IMR-90 (cell line): ENCODE measurements around the gene AUNIP. TPM values are rescaled to one million over a fixed set of nuclear protein-coding genes. Genes with fewer than 3 reads are reported as not detected.

ENCODE experiments used
- ATAC-seq: fragments of 200-7000 bp; cut with Tn5 transposase; 2 replicates; pipeline ENCODE4 v1.9.1; 2020; ENCODE audit warnings: low read depth, mild to moderate bottlenecking, moderate library complexity
- BruUV-seq: library from RNA; stranded (reverse); fragments of 400-500 nt; replicated peaks from 2 replicates; lab custom pipeline; 2021; lab: Mats Ljungman, UMichigan
- CTCF ChIA-PET: fragments of 300-600 bp; formaldehyde crosslinking; extraction: SDS; loops from one replicate; lab custom pipeline; 2021; ENCODE audit warnings: antibody characterized with exemption; lab: Yijun Ruan, JAX
- POLR2A ChIA-PET: fragments of 300-600 bp; sonication (Branson Sonifier 250); formaldehyde crosslinking; loops from one replicate; lab custom pipeline; 2022; ENCODE audit warnings: antibody characterized with exemption; ENCODE audit not compliant: unreplicated experiment; lab: Charles Lee
- DNase-seq: peaks from one replicate; pipeline ENCODE4 v3.0.0; 2013
- H2AFZ ChIP-seq: replicated peaks from 2 replicates; pipeline ENCODE3; 2013; ENCODE audit warnings: low read length, mild to moderate bottlenecking; ENCODE audit not compliant: poor library complexity
- H2AK5ac ChIP-seq: 2 replicates; pipeline ENCODE4 v1.6.1; 2013; ENCODE audit warnings: low read depth, low read length, inconsistent platforms
- H2AK9ac ChIP-seq: replicated peaks from 2 replicates; pipeline ENCODE3; 2013; ENCODE audit warnings: mild to moderate bottlenecking, low read depth, low read length, moderate library complexity; ENCODE audit not compliant: poor library complexity
- H2BK120ac ChIP-seq: 2 replicates; pipeline ENCODE4 v1.6.1; 2013; ENCODE audit warnings: low read depth, low read length, inconsistent platforms
- H2BK15ac ChIP-seq: 3 replicates; pipeline ENCODE4 v1.6.1; 2013; ENCODE audit warnings: low read depth, low read length, inconsistent platforms
- H2BK20ac ChIP-seq: 2 replicates; pipeline ENCODE4 v1.6.1; 2013; ENCODE audit warnings: low read depth, mild to moderate bottlenecking, inconsistent platforms, low read length, moderate library complexity
- H2BK5ac ChIP-seq: 2 replicates; pipeline ENCODE4 v1.6.1; 2013; ENCODE audit warnings: mild to moderate bottlenecking, low read depth, low read length, inconsistent platforms; ENCODE audit not compliant: poor library complexity, severe bottlenecking
- H3K14ac ChIP-seq: replicated peaks from 2 replicates; pipeline ENCODE4 v1.6.1; 2013; ENCODE audit warnings: low read depth, low read length, inconsistent platforms
- H3K18ac ChIP-seq: 2 replicates; pipeline ENCODE4 v1.6.1; 2013; ENCODE audit warnings: low read depth, low read length, control low read depth
- H3K23ac ChIP-seq: 2 replicates; pipeline ENCODE4 v1.6.1; 2013; ENCODE audit warnings: low read depth, low read length, inconsistent platforms
- H3K27ac ChIP-seq: 2 replicates; pipeline ENCODE4 v1.5.1; 2013; ENCODE audit warnings: mild to moderate bottlenecking, control low read depth, low read length; ENCODE audit not compliant: insufficient read depth
- H3K27me3 ChIP-seq: 2 replicates; pipeline ENCODE4 v1.6.1; 2013; ENCODE audit warnings: low read length; ENCODE audit not compliant: control insufficient read depth, insufficient read depth
- H3K36me3 ChIP-seq: 2 replicates; pipeline ENCODE4 v1.6.1; 2013; ENCODE audit warnings: low read length, mixed read lengths; ENCODE audit not compliant: control insufficient read depth, insufficient read depth
- H3K4ac ChIP-seq: 2 replicates; pipeline ENCODE4 v1.6.1; 2013; ENCODE audit warnings: low read depth, low read length, inconsistent platforms
- H3K4me1 ChIP-seq: 2 replicates; pipeline ENCODE4 v1.6.1; 2013; ENCODE audit warnings: low read length, mixed read lengths; ENCODE audit not compliant: control insufficient read depth, insufficient read depth
- H3K4me2 ChIP-seq: 2 replicates; pipeline ENCODE4 v1.6.1; 2013; ENCODE audit warnings: low read depth, mild to moderate bottlenecking, control low read depth, low read length, moderate library complexity
- H3K4me3 ChIP-seq: 2 replicates; pipeline ENCODE4 v1.5.1; 2013; ENCODE audit warnings: low read depth, mild to moderate bottlenecking, control low read depth, low read length, moderate library complexity; ENCODE audit not compliant: insufficient read depth
- H3K56ac ChIP-seq: 2 replicates; pipeline ENCODE4 v1.6.1; 2013; ENCODE audit warnings: low read length, inconsistent platforms; ENCODE audit not compliant: insufficient read depth; ENCODE audit errors: extremely low read depth
- H3K79me1 ChIP-seq, 2 experiments: 2 replicates each; pipeline ENCODE4 v1.6.1; 2013; ENCODE audit warnings: low read length in 2 of 2, inconsistent platforms in 1 of 2, low read depth in 1 of 2
- H3K9ac ChIP-seq: 2 replicates; pipeline ENCODE4 v1.6.1; 2013; ENCODE audit warnings: low read depth, low read length, control low read depth
- H3K9me1 ChIP-seq: 2 replicates; pipeline ENCODE4 v1.6.1; 2013; ENCODE audit warnings: low read length, inconsistent platforms; ENCODE audit not compliant: insufficient read depth
- H3K9me3 ChIP-seq: 2 replicates; pipeline ENCODE4 v1.6.1; 2013; ENCODE audit warnings: low read length; ENCODE audit not compliant: control insufficient read depth, insufficient read depth
- H4K20me1 ChIP-seq: 2 replicates; pipeline ENCODE4 v1.6.1; 2013; ENCODE audit warnings: low read length, inconsistent platforms; ENCODE audit not compliant: insufficient read depth
- H4K5ac ChIP-seq: 2 replicates; pipeline ENCODE4 v1.6.1; 2013; ENCODE audit warnings: mild to moderate bottlenecking, low read depth, low read length, control low read depth
- H4K8ac ChIP-seq, 2 experiments: 2 replicates each; pipeline ENCODE4 v1.6.1; 2013; ENCODE audit warnings: low read depth in 2 of 2, low read length in 2 of 2, control low read depth in 1 of 2, inconsistent platforms in 1 of 2
- H4K91ac ChIP-seq: 2 replicates; pipeline ENCODE4 v1.6.1; 2013; ENCODE audit warnings: low read depth, low read length, inconsistent platforms; ENCODE audit not compliant: insufficient read depth
- BHLHE40 ChIP-seq: fragments of 150-350 bp; IDR thresholded peaks from 2 replicates; pipeline ENCODE4 v1.6.1; 2016; ENCODE audit warnings: mild to moderate bottlenecking, low read depth, low read length
- CEBPB ChIP-seq: IDR thresholded peaks from 2 replicates; pipeline ENCODE4 v1.6.1; 2012; ENCODE audit warnings: low read depth, low read length, improper control_type of control experiment
- CHD1 ChIP-seq: IDR thresholded peaks from 2 replicates; pipeline ENCODE4 v1.6.1; 2012; ENCODE audit warnings: low read depth, low read length, improper control_type of control experiment
- CTCF ChIP-seq: conservative IDR thresholded peaks from 2 replicates; pipeline ENCODE4 v1.5.1; 2012; ENCODE audit warnings: mild to moderate bottlenecking, low read depth, low read length, improper control_type of control experiment
- FOS ChIP-seq: fragments of 150-350 bp; IDR thresholded peaks from 2 replicates; pipeline ENCODE4 v1.6.1; 2016; ENCODE audit warnings: low read depth, low read length
- MAFK ChIP-seq: IDR thresholded peaks from 2 replicates; pipeline ENCODE4 v1.6.1; 2012; ENCODE audit warnings: low read depth, low read length, improper control_type of control experiment
- MAZ ChIP-seq: IDR thresholded peaks from 2 replicates; pipeline ENCODE4 v1.6.1; 2012; ENCODE audit warnings: low read depth, mild to moderate bottlenecking, low read length, improper control_type of control experiment, moderate library complexity, borderline replicate concordance
- MXI1 ChIP-seq: IDR thresholded peaks from 2 replicates; pipeline ENCODE4 v1.6.1; 2012; ENCODE audit warnings: low read depth, mild to moderate bottlenecking, low read length, moderate library complexity, borderline replicate concordance
- NFE2L2 ChIP-seq: fragments of 150-350 bp; IDR thresholded peaks from 2 replicates; pipeline ENCODE4 v1.6.1; 2016; ENCODE audit warnings: low read depth, mild to moderate bottlenecking, low read length
- POLR2A ChIP-seq: IDR thresholded peaks from 2 replicates; pipeline ENCODE4 v1.6.1; 2012; ENCODE audit warnings: mild to moderate bottlenecking, low read depth, low read length
- RAD21 ChIP-seq: IDR thresholded peaks from 2 replicates; pipeline ENCODE4 v1.6.1; 2012; ENCODE audit warnings: low read length, improper control_type of control experiment
- RCOR1 ChIP-seq: IDR thresholded peaks from 2 replicates; pipeline ENCODE4 v1.6.1; 2012; ENCODE audit warnings: mild to moderate bottlenecking, low read length, improper control_type of control experiment; ENCODE audit not compliant: insufficient replicate concordance
- RFX5 ChIP-seq: IDR thresholded peaks from 2 replicates; pipeline ENCODE4 v1.8.0; 2012; ENCODE audit warnings: low read depth, mild to moderate bottlenecking, low read length, moderate library complexity
- SMC3 ChIP-seq: fragments of 150-350 bp; IDR thresholded peaks from 2 replicates; pipeline ENCODE4 v1.6.1; 2016; ENCODE audit warnings: low read depth, mild to moderate bottlenecking, antibody characterized with exemption, low read length, moderate library complexity
- WGBS, 2 experiments: methylation state at CpG; one replicate each; pipeline versions ENCODE4 v1.1.5 to v1.1.7; 2013; ENCODE audit warnings: missing lambda C conversion rate in 2 of 2; ENCODE audit not compliant: insufficient read length in 1 of 2; ENCODE audit errors: extremely low coverage in 2 of 2; 5-methylcytosine and 5-hydroxymethylcytosine counted together
- dilution Hi-C: fragments of 300-500 bp; cut with HindIII; formaldehyde crosslinking; loops from one replicate; pipeline ENCODE4 v1.14.3; 2018; ENCODE audit warnings: low sequenced_read_pairs; ENCODE audit not compliant: unreplicated experiment
- in situ Hi-C: fragments of 300-500 bp; cut with MboI; formaldehyde crosslinking; loops from 3 replicates; pipeline ENCODE4 v1.14.3; 2019; ENCODE audit warnings: low sequenced_read_pairs, inconsistent platforms, mixed read lengths
- intact Hi-C: fragments of 100-400 bp; cut with micrococcal nuclease; formaldehyde crosslinking; loops from 2 replicates; pipeline ENCODE4 v1.10.0; 2022
- polyA plus RNA-seq, 3 experiments: library from polyadenylated mRNA; depleted of rRNA; stranded (reverse); fragments of >200 nt; gene quantifications; 2 replicates each; pipeline ENCODE4 v1.2.3, GENCODE V29; 2012; ENCODE audit warnings: low replicate concordance in 1 of 3
- total RNA-seq: library from RNA; depleted of rRNA; stranded (reverse); fragments of >200 nt; gene quantifications from 2 replicates; pipeline ENCODE4 v1.2.3, GENCODE V29; 2012
- TF ChIP-seq, protein P1 (sequence below): fragments of 150-350 bp; IDR thresholded peaks from 2 replicates; pipeline ENCODE4 v1.6.1; 2016; ENCODE audit warnings: low read depth, mild to moderate bottlenecking, low read length, moderate library complexity, borderline replicate concordance

The AUNIP gene
- total and polyA plus RNA-seq, 2 of the 4 experiments (the other 2 are of a cell fraction), result 2.4 to 5.0 TPM

- dilution Hi-C loops (no loop called here), intact Hi-C loops (no loop called here), in situ Hi-C loops (no loop called here)
- Histone ChIP-seq H3K9ac (no peak overlapping the region), H4K8ac (no peak overlapping the region), H3K4ac (no peak overlapping the region), H3K9me1 (peaks cover 5% of the 10 kb centered on the region; the same call in 1 of the 2 replicates), H3K9me3 (no peaks in the 10 kb centered on the region), H3K27ac (no peak overlapping the region), H2BK5ac (no peak overlapping the region), H3K14ac (no peak overlapping the region), H3K18ac (no peak overlapping the region), H2AK5ac (no peak overlapping the region), H3K23ac (no peak overlapping the region), H3K4me1 (peaks cover 14% of the 10 kb centered on the region), H3K56ac (no peak overlapping the region), H4K5ac (no peak overlapping the region), H3K4me2 (no peak overlapping the region), H4K91ac (no peak overlapping the region), H2AFZ (no peak overlapping the region), H4K20me1 (no peaks in the 10 kb centered on the region), H2BK15ac (no peak overlapping the region), H2AK9ac (no peak overlapping the region), H3K79me1 (peaks cover 24 to 27% of the 10 kb centered on the region in 2 experiments), H3K4me3 (no peak overlapping the region), H2BK120ac (no peak overlapping the region), H2BK20ac (no peak overlapping the region), H3K36me3 (no peaks in the 10 kb centered on the region), H3K27me3 (no peaks in the 10 kb centered on the region)
- no peak for DNase-seq
- POLR2A ChIA-PET, result no interaction called here
- TF ChIP-seq NFE2L2, result no peak
- no peak for TF ChIP-seq BHLHE40
- TF ChIP-seq MAFK, result no peak
- no peak for TF ChIP-seq CHD1
- TF ChIP-seq, protein P1, sequence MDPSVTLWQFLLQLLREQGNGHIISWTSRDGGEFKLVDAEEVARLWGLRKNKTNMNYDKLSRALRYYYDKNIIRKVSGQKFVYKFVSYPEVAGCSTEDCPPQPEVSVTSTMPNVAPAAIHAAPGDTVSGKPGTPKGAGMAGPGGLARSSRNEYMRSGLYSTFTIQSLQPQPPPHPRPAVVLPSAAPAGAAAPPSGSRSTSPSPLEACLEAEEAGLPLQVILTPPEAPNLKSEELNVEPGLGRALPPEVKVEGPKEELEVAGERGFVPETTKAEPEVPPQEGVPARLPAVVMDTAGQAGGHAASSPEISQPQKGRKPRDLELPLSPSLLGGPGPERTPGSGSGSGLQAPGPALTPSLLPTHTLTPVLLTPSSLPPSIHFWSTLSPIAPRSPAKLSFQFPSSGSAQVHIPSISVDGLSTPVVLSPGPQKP, result no peak
- no peak for TF ChIP-seq FOS
- no peak for TF ChIP-seq SMC3
- TF ChIP-seq RFX5, result no peak
- TF ChIP-seq MAZ, result no peak
- no peak for TF ChIP-seq RAD21
- TF ChIP-seq POLR2A, result no peak
- TF ChIP-seq CEBPB, result no peak
- TF ChIP-seq RCOR1, result no peak
- no peak for TF ChIP-seq MXI1
- no peak for TF ChIP-seq CTCF
- CTCF ChIA-PET, result no interaction called here
- no CpG with 5 or more reads among the region's 2 CpGs for WGBS, 2 experiments
- BruUV-seq, result no TSS peak
- ATAC-seq, result no peak
Observed at GRCh38 chr1:25877155-25877554, 17.9 kb upstream of the AUNIP start.
